ENCODE data around the gene ZBTB44.
A peak's percentile ranks its signal among the peaks of the same experiment; 100 is the strongest.
"Not testable (repeated sequence)": the region's sequence is repeated elsewhere in the genome, so short reads cannot be mapped to it uniquely, and the experiment has no call there.

Gene ZBTB44

DNA sequence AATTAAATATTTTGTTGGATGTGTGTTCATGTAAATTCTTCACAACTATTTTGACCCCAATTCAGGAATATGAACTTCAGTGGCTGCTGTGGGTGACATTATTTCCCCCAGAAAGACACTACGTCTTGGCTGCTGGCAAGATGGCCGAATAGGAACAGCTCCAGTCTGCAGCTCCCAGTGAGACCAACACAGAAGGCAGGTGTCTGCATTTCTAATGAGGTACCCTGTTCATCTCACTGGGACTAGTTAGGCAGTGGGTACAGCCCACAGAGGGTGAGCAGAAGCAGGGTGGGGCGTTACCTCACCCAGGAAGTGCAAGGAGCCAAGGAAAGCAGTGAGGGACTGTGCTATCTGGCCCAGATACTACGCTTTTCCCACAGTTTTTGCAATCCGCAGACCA lies 65.3 kb downstream of the ZBTB44 start:
- TF ChIP-seq, protein P1, sequence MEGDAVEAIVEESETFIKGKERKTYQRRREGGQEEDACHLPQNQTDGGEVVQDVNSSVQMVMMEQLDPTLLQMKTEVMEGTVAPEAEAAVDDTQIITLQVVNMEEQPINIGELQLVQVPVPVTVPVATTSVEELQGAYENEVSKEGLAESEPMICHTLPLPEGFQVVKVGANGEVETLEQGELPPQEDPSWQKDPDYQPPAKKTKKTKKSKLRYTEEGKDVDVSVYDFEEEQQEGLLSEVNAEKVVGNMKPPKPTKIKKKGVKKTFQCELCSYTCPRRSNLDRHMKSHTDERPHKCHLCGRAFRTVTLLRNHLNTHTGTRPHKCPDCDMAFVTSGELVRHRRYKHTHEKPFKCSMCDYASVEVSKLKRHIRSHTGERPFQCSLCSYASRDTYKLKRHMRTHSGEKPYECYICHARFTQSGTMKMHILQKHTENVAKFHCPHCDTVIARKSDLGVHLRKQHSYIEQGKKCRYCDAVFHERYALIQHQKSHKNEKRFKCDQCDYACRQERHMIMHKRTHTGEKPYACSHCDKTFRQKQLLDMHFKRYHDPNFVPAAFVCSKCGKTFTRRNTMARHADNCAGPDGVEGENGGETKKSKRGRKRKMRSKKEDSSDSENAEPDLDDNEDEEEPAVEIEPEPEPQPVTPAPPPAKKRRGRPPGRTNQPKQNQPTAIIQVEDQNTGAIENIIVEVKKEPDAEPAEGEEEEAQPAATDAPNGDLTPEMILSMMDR (IDR thresholded peaks at IDR 0.05; ENCODE audit: insufficient read depth, low read depth, low read length, missing control alignments) = no peak
- DNase-seq (ENCODE audit: low read depth) = no peak
- no peak overlapping the region for H3K4me3 ChIP-seq (ENCODE audit: low read depth, low read length)

DNA sequence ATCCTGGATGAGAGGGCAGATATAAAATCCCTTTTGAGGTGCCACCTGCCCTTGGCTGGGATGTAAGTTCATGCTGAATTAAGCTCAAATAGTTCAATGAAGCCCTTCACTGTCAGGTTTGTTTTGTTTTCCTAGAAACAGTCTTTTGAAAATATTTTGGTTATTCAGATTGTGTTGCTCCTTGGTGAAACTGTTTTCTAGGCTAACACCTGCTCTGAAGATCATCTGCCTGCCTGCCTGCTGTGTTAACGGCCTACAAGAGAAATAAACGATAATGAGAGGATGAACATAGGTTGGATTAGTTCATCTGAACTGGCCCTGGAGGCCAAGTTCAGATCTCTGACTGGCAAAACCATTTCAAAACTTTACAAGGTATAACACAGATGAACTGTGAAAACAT lies 67.4 kb downstream of the ZBTB44 start:
- TF ChIP-seq, protein P1 (IDR thresholded peaks at IDR 0.05; ENCODE audit: insufficient read depth, low read depth, low read length, missing control alignments) = no peak
- H3K4me3 ChIP-seq (ENCODE audit: low read depth, low read length) = no peak overlapping the region
- no peak for DNase-seq (ENCODE audit: low read depth)

DNA sequence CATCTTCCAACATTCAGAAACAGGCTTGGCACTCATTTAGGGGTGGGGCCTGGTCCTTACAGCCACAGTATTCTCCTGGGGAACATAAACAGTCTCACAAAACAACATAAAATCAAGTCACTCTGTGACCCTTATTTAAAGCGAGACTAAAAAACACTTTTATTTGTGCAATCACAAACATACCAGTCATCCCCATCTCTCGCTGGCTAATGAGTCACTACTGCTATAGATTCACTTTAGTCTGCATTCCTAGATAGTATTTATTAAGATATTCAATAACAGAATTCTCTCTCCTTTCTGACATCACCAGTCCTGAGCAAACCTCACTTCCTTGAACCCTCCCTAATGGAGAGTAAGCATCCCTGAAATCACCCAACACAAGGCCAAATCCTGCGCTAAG lies 68.0 kb downstream of the ZBTB44 start:
- no peak for DNase-seq (ENCODE audit: low read depth)
- TF ChIP-seq, protein P1 (IDR thresholded peaks at IDR 0.05; ENCODE audit: insufficient read depth, low read depth, low read length, missing control alignments) = no peak
- H3K4me3 ChIP-seq (ENCODE audit: low read depth, low read length) = no peak overlapping the region

DNA sequence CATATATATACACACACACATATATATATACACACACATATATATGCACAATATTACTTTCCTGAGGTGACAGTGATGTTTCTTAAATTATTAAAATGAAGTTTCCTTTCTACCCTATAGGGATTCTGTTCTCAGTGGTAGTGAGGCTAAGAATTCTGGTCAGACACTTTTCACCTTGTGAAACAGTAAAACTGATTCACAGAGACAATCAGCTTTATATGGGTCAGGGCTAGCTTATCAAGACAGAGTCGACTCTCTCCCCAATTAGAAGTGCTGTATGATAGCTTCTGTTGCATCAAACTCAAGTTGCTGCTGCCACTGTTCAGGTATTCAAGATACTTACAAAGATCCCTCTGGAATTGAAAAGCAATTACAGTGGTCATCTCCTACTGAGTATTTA lies 68.4 kb downstream of the ZBTB44 start:
- TF ChIP-seq, protein P1 (IDR thresholded peaks at IDR 0.05; ENCODE audit: insufficient read depth, low read depth, low read length, missing control alignments) = no peak

DNA sequence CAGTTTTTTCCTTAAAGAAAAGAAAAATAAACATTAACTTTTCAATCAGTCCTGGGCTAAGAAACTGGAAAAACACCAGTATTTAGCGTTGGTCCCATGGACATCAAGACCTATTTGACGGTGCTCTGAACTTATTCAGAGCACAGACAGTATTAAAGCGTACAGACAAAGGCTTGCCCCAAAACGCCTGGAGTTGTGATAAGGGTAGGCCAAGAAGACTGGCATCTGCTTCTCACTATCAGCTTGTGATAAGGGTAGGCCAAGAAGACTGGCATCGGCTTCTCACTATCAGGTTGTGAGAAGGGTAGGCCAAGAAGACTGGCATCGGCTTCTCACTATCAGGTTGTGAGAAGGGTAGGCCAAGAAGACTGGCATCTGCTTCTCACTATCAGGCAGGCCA lies 69.3 kb downstream of the ZBTB44 start:
- not testable (repeated sequence) for DNase-seq (ENCODE audit: low read depth); H3K4me3 ChIP-seq (ENCODE audit: low read depth, low read length)

More for the DNA sequence above, 68.4 kb downstream of the ZBTB44 start:
- no peak overlapping the region for H3K4me3 ChIP-seq (ENCODE audit: low read depth, low read length)
- no peak for DNase-seq (ENCODE audit: low read depth)

DNA sequence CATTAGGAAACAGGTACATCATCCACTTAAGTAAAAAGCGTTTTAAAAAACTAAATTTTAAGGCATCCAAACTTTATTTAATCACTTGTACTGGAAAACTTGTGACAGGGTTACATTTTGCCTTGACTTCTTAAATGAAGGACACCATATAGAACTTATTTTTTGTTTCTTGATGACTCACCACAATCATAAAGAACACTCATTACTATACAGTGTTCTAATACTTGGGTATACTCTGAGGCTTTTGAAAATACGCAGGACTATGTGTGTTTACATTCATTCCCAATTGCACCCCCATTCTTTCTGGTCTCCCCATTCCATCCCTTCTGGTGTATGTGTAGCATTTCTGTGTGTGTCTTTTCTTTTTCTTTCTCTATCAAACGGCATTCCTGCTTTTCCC lies 69.9 kb downstream of the ZBTB44 start:
- no peak for DNase-seq (ENCODE audit: low read depth)
- no peak overlapping the region for H3K4me3 ChIP-seq (ENCODE audit: low read depth, low read length)
- TF ChIP-seq, protein P1 (IDR thresholded peaks at IDR 0.05; ENCODE audit: insufficient read depth, low read depth, low read length, missing control alignments) = no peak

DNA sequence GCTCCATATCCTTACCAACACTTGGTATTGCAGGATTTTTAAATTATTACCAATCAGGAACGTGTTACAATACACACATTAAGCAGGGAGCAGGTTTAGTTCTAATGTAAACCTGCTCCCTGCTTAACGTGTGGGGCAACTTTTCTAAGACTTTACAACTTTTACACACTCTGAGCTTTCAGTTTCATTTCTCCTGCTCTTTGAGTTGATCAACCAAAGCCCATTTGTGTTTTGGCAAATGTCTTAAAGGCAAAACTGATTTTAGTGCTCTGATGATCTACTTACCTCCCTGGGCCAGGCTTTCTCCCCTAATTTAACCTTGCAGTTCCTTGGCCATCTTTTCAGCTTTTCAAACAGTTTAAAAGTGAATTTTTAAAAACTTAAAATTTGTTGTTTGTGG lies 70.9 kb downstream of the ZBTB44 start:
- TF ChIP-seq, protein P1 (IDR thresholded peaks at IDR 0.05; ENCODE audit: insufficient read depth, low read depth, low read length, missing control alignments) = no peak
- no peak overlapping the region for H3K4me3 ChIP-seq (ENCODE audit: low read depth, low read length)
- DNase-seq (ENCODE audit: low read depth) = peak; percentile 49
